HG03108 (cell line): ENCODE measurements around the gene RAVER2.

Experiments
- ATAC-seq: cut with Tn5 transposase; IDR thresholded peaks from one replicate; pipeline ENCODE4 v1.9.1; 2021; ENCODE audit warnings: moderate library complexity; ENCODE audit not compliant: unreplicated experiment

Gene RAVER2

DNA sequence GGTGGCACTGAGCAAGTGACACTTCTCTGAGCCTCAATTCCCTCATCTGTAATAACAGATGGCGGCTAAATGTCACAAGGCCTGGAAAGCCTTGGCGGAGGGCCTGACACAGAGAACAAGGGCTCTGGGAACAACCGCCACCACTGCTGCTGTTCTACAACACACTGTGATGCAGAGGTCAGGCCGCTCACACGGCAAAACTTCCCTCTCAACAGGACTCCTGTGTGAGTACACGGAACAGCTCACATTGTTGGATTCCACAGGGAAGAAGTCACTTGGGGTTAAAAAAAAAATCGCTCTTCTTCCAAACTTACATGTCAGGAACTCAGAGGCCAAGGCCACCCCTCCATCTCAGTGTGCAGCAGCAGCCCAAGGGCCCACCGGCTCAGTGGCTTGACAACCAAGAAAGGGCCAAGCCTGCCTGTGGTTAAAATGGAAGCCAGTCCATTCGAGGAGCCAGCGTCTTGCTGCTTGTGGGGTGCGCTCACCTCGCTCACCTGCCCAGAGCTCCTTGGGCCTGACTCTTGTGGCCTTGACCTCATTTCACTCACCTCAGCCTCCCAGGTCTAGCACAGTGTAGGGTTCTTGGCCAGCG lies 101.1 kb downstream of the RAVER2 start:
- no peak for ATAC-seq

GRCh38 chr1:64846573-64847430 lies 101.9 kb downstream of the RAVER2 start:
- ATAC-seq, result no peak

DNA sequence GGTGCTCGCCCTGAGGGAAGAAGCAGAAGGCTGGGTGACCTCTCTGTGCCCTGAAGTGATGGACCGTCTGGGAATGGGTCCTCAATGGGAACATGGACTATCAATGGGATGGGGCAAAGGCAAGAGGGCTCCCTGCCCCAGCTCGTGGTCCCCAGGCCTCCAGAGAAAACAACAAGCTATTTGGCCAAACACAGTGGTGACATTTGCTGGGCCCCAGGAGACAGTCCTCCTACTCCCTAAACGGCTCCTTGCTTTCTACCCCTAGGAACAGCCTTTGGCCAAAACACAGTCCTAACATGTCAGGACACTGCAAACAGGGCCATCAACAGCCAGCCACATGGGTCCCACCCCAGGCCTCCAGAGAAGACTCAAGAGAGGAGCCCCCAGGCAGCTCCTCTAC lies 102.8 kb downstream of the RAVER2 start:
- no peak for ATAC-seq

- ATAC-seq, result no peak
These were observed 103.3 kb downstream of the RAVER2 start for GRCh38 chr1:64848136-64848535.

- no peak for ATAC-seq
These were observed 103.9 kb downstream of the RAVER2 start for GRCh38 chr1:64848803-64849202.

DNA sequence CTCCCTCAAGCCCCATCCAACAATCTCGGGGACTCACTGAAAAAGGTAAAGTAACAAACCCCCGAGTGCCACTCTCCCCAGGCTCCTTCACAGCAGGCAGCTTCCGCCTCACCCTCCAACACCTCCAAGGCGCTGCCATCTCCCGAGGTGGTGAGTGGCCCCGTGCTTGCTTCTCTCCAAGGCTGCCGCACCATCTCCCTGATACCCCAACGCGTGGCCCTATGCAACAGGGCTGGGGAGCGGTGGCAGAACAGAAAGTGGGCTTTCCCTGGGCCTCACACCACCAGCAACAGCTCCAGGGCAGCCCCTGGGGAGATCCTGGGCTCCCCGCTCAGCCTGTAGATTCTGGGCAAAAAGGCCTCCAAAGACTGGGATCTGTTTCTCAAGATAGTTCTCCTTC lies 105.1 kb downstream of the RAVER2 start:
- ATAC-seq, result no peak

DNA sequence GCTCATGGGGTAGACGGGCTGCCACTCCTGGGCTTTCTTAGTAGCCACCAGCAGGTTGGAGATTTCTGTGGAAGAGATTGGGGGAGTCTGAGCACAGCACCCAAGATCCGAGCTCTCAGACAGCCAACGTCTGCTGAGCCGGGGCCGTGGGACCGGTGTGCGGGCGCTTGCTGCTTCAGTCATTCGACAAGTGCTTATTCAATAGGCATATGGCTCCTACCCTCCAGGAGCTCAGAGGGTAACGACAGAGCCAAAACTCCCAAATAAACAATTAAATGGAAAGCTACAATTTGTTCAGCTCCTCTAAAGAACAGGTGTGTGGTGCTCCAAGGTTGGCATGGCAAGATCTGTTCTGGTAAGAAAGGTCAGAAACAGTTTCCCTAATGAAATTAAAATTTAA lies 106.0 kb downstream of the RAVER2 start:
- no peak for ATAC-seq

- no peak for ATAC-seq
These were observed 106.8 kb downstream of the RAVER2 start for GRCh38 chr1:64851664-64852063.

DNA sequence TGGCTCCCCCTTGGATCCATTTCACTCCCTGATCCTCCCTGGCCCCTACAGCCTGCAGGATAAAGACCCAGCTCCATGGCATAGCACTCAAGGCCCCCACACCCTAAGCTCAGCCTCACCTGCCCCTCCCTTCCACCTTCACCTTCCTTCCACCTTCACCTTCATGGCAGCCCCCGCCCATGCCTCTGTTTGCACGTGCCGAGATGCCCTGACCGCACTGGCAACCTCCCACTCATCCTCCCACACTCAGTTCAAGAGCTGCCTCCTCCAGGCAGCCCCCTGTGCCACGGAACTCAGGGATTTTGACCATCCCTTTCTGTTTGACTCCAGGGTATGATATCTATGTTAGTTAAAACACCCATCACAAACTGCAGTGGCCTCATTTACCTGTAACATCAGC lies 109.8 kb downstream of the RAVER2 start:
- no peak for ATAC-seq

DNA sequence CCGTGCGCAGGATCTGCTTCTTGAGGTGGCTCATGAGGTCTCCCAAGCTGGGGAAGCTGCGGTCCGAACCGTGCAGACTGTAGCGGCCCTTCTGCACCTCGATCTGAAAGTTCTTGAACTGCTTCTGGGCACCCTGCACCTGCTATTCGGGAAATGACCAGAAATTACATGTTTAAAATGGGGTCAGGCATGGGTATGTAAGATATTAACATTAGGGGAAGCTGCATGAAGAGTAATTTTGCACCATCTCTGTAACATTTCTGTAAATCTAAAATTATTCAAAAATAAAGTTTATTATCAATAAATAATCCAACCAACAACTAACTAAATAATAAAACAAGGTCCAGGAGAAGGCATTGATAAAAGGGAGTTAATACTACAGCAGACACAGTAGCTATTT lies 110.7 kb downstream of the RAVER2 start:
- no peak for ATAC-seq

DNA sequence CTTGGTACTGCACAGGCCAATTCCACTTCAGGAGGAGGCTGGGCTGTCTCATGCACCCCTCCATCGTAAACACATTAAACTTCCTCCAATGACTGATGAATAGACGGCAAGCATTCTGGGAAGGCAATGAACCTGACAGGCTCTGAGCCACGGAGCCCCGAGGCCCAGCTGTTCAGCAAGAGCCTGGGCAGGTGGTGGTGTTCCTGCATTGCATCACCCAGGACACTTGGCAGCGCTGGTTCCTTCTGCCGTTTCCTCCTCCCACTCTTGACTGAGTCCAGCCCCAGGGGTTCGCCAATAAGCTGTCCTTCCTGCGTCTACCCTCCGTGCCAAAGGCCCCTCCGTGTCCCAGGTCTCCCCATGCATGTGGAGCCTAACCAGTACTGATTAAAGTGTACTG lies 111.7 kb downstream of the RAVER2 start:
- no peak for ATAC-seq

DNA sequence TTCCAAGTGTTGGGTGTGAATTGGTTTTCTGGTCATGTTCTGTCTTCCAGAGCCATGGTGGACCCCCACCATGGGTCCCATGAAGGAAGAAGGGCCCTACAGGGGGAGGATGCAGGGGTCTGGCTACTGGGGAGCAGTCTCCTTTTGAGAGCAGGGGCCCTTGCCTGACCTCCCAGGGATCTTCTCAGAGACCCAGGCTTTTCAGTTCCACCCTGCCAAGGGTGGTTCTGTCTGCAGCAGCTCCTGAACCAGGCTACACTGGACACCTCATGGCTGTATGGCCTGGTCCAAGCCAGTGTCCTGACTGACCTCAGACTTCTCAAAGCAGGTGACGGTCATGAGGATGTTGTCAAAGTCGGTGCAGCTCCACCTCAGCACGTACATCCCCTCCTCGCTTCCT lies 112.5 kb downstream of the RAVER2 start:
- ATAC-seq, result no peak

DNA sequence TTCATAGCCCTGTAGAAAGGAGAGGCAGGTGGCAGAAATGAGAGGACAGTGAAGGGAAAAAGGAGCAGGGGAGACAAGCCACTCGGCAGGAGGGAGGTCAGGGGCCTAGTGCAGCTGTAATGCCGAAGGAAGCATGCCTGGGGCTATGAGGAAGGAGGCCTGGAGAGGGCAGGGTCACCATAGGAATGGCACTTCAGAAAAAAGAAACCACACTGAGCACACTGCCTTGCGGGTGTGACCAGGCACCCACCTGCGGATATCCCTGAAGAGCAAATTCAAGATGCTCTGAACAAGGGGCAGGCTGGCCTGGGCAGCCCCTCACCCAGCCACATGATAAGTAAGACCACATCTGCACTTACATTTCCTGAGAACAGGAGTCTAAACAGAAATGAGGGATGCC lies 116.7 kb downstream of the RAVER2 start:
- no peak for ATAC-seq

DNA sequence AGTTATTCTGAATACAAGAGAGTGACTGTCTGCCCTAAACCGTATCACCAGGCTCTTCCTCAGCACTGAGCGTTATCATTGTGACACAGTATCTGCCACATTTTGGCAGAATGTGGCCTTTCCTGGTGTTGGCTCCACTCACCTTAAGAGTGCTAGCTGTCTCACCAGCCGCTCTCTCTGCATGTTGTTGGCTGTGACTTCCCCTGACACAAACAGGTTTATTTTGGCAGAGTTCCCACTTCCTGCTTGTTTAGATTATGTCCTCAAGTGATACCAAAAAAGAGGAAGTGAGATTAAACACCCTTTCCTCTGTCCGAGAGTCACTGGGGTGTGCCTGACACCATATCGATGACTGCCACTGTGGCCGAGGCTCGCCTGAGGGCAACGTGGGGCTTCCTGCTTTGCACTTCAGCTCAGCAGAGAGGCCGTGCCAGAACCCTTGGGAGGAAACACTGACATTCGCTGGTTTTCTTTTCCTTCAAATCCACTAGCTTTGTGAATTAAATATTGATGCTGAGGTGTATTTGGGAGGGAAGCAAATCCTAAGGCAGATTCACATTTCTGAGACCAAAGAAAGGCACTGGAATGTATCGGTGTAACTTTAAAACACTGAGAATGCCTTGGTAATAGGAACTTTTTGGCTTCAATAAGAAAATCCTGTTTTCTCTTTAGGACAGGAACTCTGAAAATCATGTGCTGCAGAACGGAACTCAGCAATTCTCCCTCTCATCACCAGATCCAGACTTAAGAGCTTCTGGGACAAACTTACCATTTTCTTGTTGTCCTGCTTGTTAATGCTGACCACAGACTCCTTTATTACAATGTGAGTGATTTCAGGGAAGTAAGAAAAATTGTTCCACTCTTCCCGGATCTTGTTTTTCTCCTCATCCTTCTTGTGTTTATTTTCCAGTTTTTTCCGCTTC lies 119.4 kb downstream of the RAVER2 start:
- ATAC-seq, result peak; percentile 99

DNA sequence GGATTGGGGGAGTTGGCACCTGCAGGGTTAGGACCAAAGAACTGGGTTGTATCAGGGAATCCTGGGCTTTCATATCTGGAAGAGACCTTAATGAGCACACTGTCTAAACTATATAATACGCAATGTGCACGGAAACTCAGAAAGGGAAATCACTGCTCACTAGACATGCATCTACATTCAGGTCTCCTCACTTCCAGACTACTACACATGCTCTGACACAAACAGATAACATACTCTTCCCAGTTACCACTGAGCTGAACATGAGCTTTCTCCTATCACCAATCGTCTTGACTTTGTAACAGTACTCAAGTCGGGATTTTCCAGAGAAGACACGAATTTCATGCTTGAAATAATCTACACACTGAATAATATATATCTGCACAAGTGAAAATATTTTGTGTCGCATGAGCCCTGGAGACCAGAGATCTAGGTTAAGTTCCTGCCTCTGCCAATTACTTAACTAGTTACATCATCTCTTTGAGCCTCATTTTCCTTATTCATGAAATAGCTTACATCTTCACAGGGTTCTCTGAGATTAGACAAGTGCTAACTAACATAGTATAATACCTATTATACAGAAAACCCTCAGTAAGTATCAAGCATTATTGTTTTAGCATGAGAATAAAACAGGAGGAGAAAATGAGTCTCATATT lies 120.4 kb downstream of the RAVER2 start:
- no peak for ATAC-seq

GRCh38 chr1:64866689-64867088 lies 121.8 kb downstream of the RAVER2 start:
- no peak for ATAC-seq

DNA sequence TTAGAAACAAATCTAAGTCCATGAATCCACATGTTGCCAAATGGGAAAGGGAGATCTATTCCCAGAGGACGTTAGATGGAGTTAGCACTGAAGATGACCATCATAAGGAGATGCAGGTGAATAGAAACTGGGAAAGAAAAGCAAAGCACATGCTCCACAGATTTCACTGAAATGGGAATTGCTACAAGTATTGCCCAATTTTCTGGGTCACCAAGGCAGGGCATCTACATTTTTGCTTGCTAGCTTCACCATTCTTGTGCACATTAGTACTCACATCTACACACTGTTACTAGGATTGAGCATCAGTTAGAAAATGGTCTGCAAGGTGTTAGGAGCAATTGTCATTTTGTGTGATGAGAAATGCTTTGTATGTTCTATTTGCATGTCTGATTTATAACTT lies 122.4 kb downstream of the RAVER2 start:
- no peak for ATAC-seq

DNA sequence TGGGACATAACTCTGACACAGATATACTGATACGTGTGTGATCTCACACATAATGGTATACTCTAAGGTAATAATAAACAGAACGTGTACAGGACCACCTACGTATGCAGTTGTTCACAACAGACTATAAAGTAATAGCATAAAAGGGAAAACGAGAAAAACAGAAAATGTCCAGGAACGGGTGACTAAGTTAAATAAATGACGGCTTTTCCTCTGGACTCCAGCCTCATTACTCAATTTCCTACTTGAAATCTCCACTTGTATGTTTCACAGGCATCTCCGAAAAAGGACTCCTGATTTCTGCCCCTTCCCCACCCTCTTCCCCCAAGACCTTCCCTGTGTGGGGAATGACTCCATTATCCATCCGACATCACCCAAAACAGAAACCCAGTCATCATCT lies 126.4 kb downstream of the RAVER2 start:
- no peak for ATAC-seq

DNA sequence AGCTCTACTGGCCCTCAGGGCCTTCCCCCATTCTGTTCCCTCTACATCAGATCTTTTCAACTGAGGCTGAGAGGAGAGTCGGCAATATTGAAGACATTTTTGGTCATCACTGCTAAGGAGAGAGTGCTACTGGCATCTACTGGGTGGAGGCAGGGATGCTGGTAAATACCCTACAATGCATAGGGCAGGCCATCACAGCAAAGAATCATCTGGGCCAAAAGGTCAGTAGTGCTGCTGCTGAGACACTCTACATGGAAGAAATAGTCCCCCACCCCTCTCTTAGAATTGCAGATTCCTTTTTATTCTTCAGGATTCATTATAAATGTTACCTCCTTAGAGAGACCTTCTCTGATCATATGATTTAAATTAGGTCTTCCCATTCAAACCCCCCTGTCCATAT lies 127.2 kb downstream of the RAVER2 start:
- no peak for ATAC-seq

DNA sequence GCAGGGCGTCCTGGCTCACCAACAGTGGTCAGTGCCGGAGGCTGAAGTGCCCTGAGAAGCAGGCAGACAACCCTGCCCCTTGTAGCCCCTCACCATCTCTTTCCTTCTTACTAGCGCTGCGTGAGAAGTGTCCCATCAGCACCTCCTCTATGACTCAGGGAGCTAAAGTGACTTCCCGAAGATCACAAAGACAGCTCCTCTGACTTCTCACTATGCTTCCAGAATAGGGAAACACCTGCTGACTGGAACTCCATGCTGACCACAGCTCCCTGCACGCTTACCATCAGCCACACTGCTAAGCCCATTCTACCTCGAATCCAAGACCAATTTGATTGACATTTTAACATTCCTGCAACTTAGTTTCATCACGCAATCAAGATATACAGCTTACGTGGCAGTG lies 128.7 kb downstream of the RAVER2 start:
- no peak for ATAC-seq

GRCh38 chr1:64874666-64875065 lies 129.8 kb downstream of the RAVER2 start:
- ATAC-seq, result no peak
